Astrocyte of the hippocampus (primary cell): Measurements from ENCODE around the gene GGTLC2.
"Not testable (repeated sequence)": the region's sequence is repeated elsewhere in the genome, so short reads cannot be mapped to it uniquely, and the experiment has no call there.

Source experiments
- DNase-seq: peaks from one replicate; pipeline ENCODE4 v3.0.0; 2011; ENCODE audit warnings: low read depth, low spot score

GGTLC2 gene

DNA sequence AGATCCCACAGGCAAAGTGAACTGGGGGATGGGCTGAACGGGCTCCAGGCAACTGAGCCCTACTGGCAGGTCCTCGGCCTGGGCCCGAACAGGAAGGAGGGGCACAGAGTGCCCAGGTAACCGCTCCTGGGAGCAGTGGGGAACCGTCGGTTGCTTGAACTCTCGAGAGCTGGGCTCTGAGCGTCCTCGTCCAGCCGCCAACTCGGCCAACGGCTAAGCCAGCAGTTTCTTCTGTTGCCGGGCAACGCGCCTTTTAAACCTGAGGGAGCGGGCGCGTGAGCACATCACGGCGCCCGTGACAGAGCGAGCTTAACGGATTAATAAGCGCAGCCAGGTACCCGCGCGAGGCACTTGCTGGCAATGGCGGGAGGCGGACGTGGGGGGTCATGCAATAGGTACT is at the start of gene GGTLC2:
TSS of gene GGTLC2 (plus strand) at position 301 of the 400 bp plus-strand sequence. CDS start 1,732 bp downstream, outside the sequence.
- DNase-seq, result not testable (repeated sequence)

- no peak for DNase-seq
Observed at GRCh38 chr22:22595001-22595835, 49.2 kb upstream of the GGTLC2 start.

GRCh38 chr22:22598144-22598543 is 46.3 kb upstream of the GGTLC2 start:
- DNase-seq, result no peak

DNA sequence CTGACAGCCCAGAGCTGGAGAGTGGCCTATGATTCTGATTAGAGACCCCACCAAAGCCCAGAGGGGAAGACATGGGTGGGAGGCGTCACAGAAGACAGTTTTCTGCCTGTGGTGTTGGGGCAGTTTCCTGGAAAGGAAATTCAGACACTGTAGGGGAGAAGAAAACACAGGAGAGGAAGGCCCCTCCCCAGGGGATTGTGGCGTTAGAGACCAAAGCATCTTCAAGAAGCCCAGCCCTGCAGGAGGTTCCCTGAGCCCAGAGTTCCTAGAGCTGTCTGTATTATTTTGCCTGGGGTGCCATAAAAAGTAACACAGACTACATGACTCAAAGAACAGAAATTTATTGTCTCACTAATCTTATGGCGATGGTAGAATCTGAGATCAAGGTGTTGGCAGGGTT is 45.2 kb upstream of the GGTLC2 start:
- DNase-seq, result no peak

- DNase-seq, result no peak
Observed at GRCh38 chr22:22600531-22601261, 43.7 kb upstream of the GGTLC2 start.

- DNase-seq, result no peak
Observed at GRCh38 chr22:22603470-22603947, 40.9 kb upstream of the GGTLC2 start.

- no peak for DNase-seq
Observed at GRCh38 chr22:22604326-22605073, 39.9 kb upstream of the GGTLC2 start.

- no peak for DNase-seq
Observed at GRCh38 chr22:22605074-22605404, 39.4 kb upstream of the GGTLC2 start.

DNA sequence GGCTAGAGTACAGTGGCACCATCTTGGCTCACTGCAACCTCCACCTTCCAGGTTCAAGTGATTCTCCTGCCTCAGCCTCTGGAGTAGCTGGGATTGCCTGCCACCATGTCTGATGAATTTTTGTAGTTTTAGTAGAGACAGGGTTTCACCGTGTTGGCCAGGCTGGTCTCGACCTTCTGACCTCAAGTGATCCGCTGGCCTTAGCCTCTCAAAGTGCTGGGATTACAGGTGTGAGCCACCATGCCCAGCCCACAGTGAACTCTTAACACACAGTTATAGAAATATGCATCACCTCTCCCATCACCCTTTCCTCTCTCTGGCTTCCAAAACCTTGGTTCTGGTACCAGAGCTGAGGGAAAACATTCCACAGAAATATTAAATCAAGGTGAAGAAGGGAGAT is 36.4 kb upstream of the GGTLC2 start:
- DNase-seq, result not testable (repeated sequence)

- DNase-seq, result no peak
Observed at GRCh38 chr22:22609291-22609690, 35.1 kb upstream of the GGTLC2 start.

DNA sequence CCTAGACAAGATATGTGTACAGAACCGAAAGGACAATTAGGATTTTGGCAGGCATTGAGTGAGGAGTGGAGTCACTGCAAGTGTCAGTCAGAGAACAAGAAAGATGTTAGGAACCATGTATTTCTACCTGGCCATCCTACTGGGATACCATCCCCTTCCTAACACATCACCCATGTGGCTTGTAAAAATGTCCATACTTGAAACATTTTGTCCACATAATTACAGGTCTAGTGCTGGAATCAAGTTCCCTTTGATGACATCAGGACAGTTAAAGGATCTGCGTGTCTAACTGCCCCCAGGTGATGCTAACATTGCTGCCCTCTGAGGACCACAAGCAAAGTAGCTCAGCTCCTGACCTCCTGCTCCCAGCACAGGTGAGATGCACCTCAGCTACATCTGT is 31.9 kb upstream of the GGTLC2 start:
- DNase-seq, result no peak

DNA sequence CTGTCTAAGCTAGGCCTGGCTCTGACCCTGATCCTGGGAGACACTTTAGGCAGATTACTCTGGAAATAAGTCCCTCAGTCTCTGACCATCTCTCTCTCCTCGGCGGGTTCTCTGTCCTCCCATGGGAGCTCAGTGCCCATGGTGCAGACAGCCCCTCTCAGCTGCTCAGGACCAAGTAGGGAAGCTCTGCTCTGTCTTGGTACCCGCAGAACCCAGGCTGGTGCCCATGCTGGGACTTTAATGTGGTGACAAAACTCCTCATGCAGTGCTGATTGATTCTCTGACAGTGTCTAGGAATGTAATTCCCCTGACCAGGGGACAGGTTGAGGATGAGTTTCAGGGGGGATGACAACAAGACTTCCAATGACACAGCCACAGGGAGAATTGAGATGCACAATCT is 30.3 kb upstream of the GGTLC2 start:
- DNase-seq, result no peak

DNA sequence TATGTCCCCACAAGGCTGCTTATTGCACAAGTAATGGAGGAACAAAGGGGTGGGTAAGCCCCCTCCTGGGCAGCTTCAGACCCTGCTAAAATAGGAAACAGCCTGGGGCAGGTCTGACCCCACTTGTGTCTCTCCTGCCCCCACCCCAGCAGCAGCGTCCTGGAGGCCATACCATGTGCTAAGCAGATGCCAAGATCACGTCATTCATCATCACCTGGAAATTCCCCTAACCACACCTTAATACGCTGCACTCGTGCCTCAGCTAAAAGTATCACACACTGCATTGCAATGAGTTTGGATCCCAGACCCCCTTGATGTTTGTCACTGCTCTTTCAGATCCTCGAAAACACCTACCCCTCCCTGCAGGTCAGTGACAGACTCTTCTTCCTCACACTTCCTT is 27.8 kb upstream of the GGTLC2 start:
- no peak for DNase-seq

DNA sequence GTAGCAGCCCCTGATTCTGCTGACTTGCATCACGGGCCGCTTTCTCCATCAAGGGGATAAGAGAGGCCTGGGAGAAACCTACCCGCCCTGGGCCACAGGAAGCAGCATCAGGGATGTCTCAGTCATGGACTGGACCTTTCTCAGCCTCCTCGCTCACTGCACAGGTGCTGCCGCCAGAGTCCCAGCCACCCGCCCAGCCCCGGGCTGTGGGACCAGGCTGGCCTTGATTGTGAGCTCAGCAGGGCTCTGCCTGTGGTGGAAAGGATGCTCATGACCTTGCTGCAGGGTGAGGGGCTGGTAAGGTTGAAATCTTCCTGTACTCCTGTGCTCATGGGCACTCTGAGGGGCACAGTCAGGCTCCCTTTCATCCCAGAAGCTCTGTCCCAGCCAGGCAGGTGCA is 26.0 kb upstream of the GGTLC2 start:
- DNase-seq, result no peak

DNA sequence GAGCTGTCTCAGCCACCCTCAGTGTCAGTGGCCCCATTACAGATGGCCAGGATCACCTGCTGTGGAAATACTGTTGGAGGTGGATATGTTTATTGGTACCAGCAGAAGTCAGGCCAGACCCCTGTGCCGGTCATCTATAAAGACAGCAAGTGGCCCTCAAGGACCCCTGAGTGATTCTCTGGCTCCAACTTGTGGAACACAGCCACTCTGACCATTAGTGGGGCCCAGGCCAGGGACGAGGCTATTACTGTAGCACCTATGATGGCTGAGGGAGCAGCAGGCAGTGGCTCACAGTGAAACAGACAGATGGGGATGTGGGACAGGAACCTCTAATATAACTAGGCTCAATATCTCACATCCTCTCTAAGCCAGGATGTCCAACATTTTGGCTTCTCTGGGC is 25.5 kb upstream of the GGTLC2 start:
- DNase-seq, result no peak

GRCh38 chr22:22619765-22620414 is 24.5 kb upstream of the GGTLC2 start:
- DNase-seq, result no peak

DNA sequence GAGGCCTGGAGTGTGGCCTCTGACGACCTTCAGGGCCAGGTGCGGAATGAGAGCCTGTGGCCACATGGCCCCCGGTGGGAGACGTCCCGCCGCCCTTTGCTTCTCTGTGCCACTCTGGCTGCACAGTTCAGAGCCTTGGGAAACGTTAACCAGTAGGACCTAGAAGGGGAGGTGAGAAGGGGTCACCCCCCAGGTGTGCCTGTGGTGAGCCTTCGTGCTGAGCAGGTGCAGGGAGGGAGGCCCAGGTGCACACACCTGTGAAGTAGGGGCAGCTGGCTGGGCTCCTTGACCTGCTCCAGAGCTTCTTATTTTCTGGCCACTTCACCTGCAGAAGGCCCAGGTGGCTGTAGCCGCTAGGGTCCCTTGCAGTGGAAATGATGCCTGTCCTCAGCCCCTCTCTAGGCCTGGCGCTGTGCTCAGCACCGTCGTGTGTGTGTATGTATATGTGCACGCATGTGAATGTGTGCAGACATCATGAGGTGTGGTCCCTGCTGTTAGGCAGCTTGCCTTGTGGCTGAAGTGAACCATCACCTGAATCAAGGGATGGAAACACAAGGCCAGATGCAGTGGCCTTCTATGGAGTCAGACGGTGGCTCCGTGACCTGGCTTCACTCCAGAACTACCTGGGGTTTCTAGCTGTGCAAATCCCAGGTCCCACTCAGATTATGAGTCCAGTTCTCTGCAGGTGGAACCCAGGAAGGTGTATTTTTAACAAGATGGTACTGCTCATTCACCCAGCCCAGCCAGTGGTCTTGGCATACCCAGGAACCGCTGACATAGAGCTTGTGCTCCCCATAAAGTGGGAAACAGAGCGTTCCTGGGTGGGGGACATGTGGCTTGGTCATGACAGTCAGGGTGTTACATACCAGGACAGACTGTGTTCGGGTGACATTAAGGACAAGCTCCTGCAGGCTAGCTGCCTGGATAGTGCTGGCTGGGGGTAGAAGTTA is 15.6 kb upstream of the GGTLC2 start:
- DNase-seq, result not testable (repeated sequence)

- DNase-seq, result not testable (repeated sequence)
Observed at GRCh38 chr22:22631223-22631652, 13.2 kb upstream of the GGTLC2 start.

DNA sequence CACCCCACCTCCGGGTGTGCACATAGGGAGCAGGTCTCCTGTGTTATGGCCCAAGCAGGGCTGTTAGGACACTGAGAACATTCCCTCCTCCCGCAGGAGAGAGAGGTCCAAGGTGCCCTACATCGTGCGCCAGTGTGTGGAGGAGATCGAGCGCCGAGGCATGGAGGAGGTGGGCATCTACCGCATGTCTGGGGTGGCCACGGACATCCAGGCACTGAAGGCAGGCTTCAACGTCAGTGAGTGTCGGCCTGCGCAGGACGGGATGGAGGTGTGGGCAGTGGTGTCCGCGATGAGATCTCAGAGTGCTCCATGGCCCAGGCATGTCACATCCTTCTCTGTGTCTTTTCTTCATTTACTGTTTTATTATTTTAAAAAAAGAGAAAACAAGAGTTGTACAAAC is 12.2 kb upstream of the GGTLC2 start:
- DNase-seq, result not testable (repeated sequence)

- DNase-seq, result not testable (repeated sequence)
Observed at GRCh38 chr22:22633533-22633932, 10.9 kb upstream of the GGTLC2 start.
